ENCODE results near the gene AP3B1.
"Not testable (repeated sequence)": the region's sequence is repeated elsewhere in the genome, so short reads cannot be mapped to it uniquely, and the experiment has no call there.

The AP3B1 gene

GRCh38 chr5:78242001-78242400, 52.5 kb downstream of the AP3B1 start:
- DNase-seq: no peak

GRCh38 chr5:78237911-78238310, 56.6 kb downstream of the AP3B1 start:
- no peak for DNase-seq

- no peak for DNase-seq
Observed at GRCh38 chr5:78236046-78236445, 58.5 kb downstream of the AP3B1 start.

- DNase-seq: no peak
Observed at GRCh38 chr5:78235289-78235688, 59.2 kb downstream of the AP3B1 start.

- DNase-seq: no peak
Observed at GRCh38 chr5:78234804-78235203, 59.7 kb downstream of the AP3B1 start.

- no peak for DNase-seq
Observed at GRCh38 chr5:78232163-78232562, 62.3 kb downstream of the AP3B1 start.

GRCh38 chr5:78224358-78224757, 70.1 kb downstream of the AP3B1 start:
- no peak for DNase-seq

GRCh38 chr5:78221964-78222451, 72.5 kb downstream of the AP3B1 start:
- DNase-seq: peak; percentile 16

GRCh38 chr5:78221467-78221866, 73.0 kb downstream of the AP3B1 start:
- DNase-seq: no peak

GRCh38 chr5:78215972-78216371, 78.5 kb downstream of the AP3B1 start:
- no peak for DNase-seq

- no peak for DNase-seq
Observed at GRCh38 chr5:78215565-78215964, 78.9 kb downstream of the AP3B1 start.

GRCh38 chr5:78213799-78214198, 80.7 kb downstream of the AP3B1 start:
- no peak for DNase-seq

- DNase-seq: no peak
Observed at GRCh38 chr5:78211052-78211451, 83.4 kb downstream of the AP3B1 start.

- DNase-seq: no peak
Observed at GRCh38 chr5:78204241-78204640, 90.3 kb downstream of the AP3B1 start.

- no peak for DNase-seq
Observed at GRCh38 chr5:78203815-78204214, 90.7 kb downstream of the AP3B1 start.

- no peak for DNase-seq
Observed at GRCh38 chr5:78190402-78190801, 104.1 kb downstream of the AP3B1 start.

- DNase-seq: not testable (repeated sequence)
Observed at GRCh38 chr5:78188681-78189080, 105.8 kb downstream of the AP3B1 start.

GRCh38 chr5:78187172-78187571, 107.3 kb downstream of the AP3B1 start:
- no peak for DNase-seq

GRCh38 chr5:78182838-78183237, 111.7 kb downstream of the AP3B1 start:
- peak; percentile 6 for DNase-seq

GRCh38 chr5:78178356-78178755, 116.1 kb downstream of the AP3B1 start:
- no peak for DNase-seq

GRCh38 chr5:78170335-78170734, 124.2 kb downstream of the AP3B1 start:
- not testable (repeated sequence) for DNase-seq

- peak; percentile 42 for DNase-seq
Observed at GRCh38 chr5:78162253-78162862, 132.1 kb downstream of the AP3B1 start.

GRCh38 chr5:78157001-78157400, 137.5 kb downstream of the AP3B1 start:
- DNase-seq: no peak

- DNase-seq: no peak
Observed at GRCh38 chr5:78151594-78152271, 142.8 kb downstream of the AP3B1 start.

- DNase-seq: no peak
Observed at GRCh38 chr5:78137290-78137689, 157.2 kb downstream of the AP3B1 start.
